HepG2 (cell line): ENCODE results near the gene MEX3A. TPM values are rescaled to one million over a fixed set of nuclear protein-coding genes. Genes with fewer than 3 reads are reported as not detected.

Experiments used
- ATAC-seq: fragments of 200-7000 bp; cut with Tn5 transposase; 3 replicates; pipeline ENCODE4 v1.9.1; 2020; ENCODE audit warnings: mild to moderate bottlenecking, moderate library complexity
- BruUV-seq: library from RNA; stranded (reverse); fragments of 400-500 nt; replicated peaks from 2 replicates; lab custom pipeline; 2021; lab: Mats Ljungman, UMichigan
- CTCF ChIA-PET: fragments of 300-600 bp; formaldehyde crosslinking; extraction: SDS; loops from one replicate; lab custom pipeline; 2021; ENCODE audit warnings: low total read pairs, inconsistent platforms, low intra/inter-chr PET ratio; lab: Yijun Ruan, JAX
- POLR2A ChIA-PET: fragments of 350-600 bp; sonication (Branson Sonifier 250); formaldehyde crosslinking; loops from one replicate; lab custom pipeline; 2020; ENCODE audit warnings: antibody characterized with exemption, inconsistent platforms; lab: Yijun Ruan, JAX
- DNase-seq: peaks from one replicate; pipeline ENCODE4 v3.0.0-alpha.2; 2015; ENCODE audit warnings: low spot score
- FAIRE-seq: peaks from 3 replicates; lab custom pipeline; 2011; peaks lifted over from hg19 to GRCh38; lab: Jason Lieb, UNC
- H2AFZ ChIP-seq: one replicate; pipeline ENCODE4 v1.6.1; 2011; ENCODE audit warnings: low read length, inconsistent platforms
- H3K27ac ChIP-seq: fragments of 300-600 bp; 3 replicates; pipeline ENCODE4 v1.8.0; 2011; ENCODE audit warnings: mixed run types, mild to moderate bottlenecking, mixed read lengths, low read length, inconsistent platforms; ENCODE audit not compliant: insufficient read depth; ENCODE audit errors: extremely low read length
- H3K27me3 ChIP-seq, 2 experiments: fragments of 200-600 bp in 1 of 2; 2 replicates in 1 of 2; 3 replicates in 1 of 2; pipeline versions ENCODE4 v1.6.0 to v1.8.0; 2011; ENCODE audit warnings: low read length in 2 of 2, mild to moderate bottlenecking in 2 of 2, moderate library complexity in 2 of 2, inconsistent platforms in 1 of 2; ENCODE audit not compliant: insufficient read depth in 2 of 2, control insufficient read depth in 1 of 2
- H3K36me3 ChIP-seq, 2 experiments: fragments of 200-600 bp in 1 of 2; replicated peaks in 1 of 2; 2 replicates in 1 of 2; 3 replicates in 1 of 2; pipeline versions ENCODE4 v1.5.1 to v1.8.0; 2011; ENCODE audit warnings: low read length in 2 of 2, inconsistent platforms in 1 of 2; ENCODE audit not compliant: insufficient read depth in 2 of 2, control insufficient read depth in 1 of 2
- H3K4me1 ChIP-seq: 2 replicates; pipeline ENCODE4 v1.5.1; 2012; ENCODE audit warnings: low read length, inconsistent platforms; ENCODE audit not compliant: insufficient read depth
- H3K4me2 ChIP-seq: 2 replicates; pipeline ENCODE4 v1.6.0; 2011; ENCODE audit warnings: low read depth, low read length, inconsistent platforms
- H3K4me3 ChIP-seq, 3 experiments: fragments of 200-600 bp in 1 of 3; sonication (generic), shearing (Covaris generic) in 1 of 3; replicated peaks in 1 of 3; 2 replicates each; pipeline ENCODE4 v1.5.1; 2011 to 2016; ENCODE audit warnings: low read length in 3 of 3, inconsistent platforms in 2 of 3, low read depth in 2 of 3, mild to moderate bottlenecking in 2 of 3, control low read depth in 1 of 3, mixed read lengths in 1 of 3; ENCODE audit not compliant: insufficient read depth in 1 of 3
- H3K79me2 ChIP-seq: one replicate; pipeline ENCODE4 v1.6.1; 2011; ENCODE audit warnings: low read length, inconsistent platforms; ENCODE audit not compliant: insufficient read depth
- H3K9ac ChIP-seq: 2 replicates; pipeline ENCODE4 v1.6.0; 2011; ENCODE audit warnings: mild to moderate bottlenecking, low read depth, low read length, inconsistent platforms; ENCODE audit not compliant: insufficient read depth
- H3K9me3 ChIP-seq: 2 replicates; pipeline ENCODE4 v1.5.1; 2012; ENCODE audit warnings: mild to moderate bottlenecking, low read length
- H4K20me1 ChIP-seq: 2 replicates; pipeline ENCODE4 v1.6.0; 2011; ENCODE audit warnings: inconsistent platforms, mild to moderate bottlenecking, low read length, moderate library complexity; ENCODE audit not compliant: insufficient read depth
- FIP1L1 ChIP-seq: fragments of 200-400 bp; formaldehyde crosslinking; IDR thresholded peaks from 2 replicates; pipeline ENCODE4 v1.6.1; 2018; ENCODE audit warnings: low read depth, mild to moderate bottlenecking, low read length, moderate library complexity, borderline replicate concordance; ENCODE audit not compliant: insufficient read depth
- GFI1 ChIP-seq: sonication (generic); formaldehyde crosslinking; IDR thresholded peaks from 2 replicates; pipeline ENCODE4 v1.5.0; 2020; ENCODE audit warnings: missing genetic modification reagents, mild to moderate bottlenecking, borderline replicate concordance
- HMGA1 ChIP-seq: sonication (generic); formaldehyde crosslinking; conservative IDR thresholded peaks from 2 replicates; pipeline ENCODE4 v1.4.0; 2020; ENCODE audit warnings: missing genetic modification reagents
- ZNF430 ChIP-seq: sonication (generic); formaldehyde crosslinking; IDR thresholded peaks from 2 replicates; pipeline ENCODE4 v1.9.0; 2021; ENCODE audit warnings: mild to moderate bottlenecking, missing genetic modification reagents
- ZNF615 ChIP-seq: sonication (generic); formaldehyde crosslinking; IDR thresholded peaks from 2 replicates; pipeline ENCODE4 v1.5.0; 2020; ENCODE audit warnings: mild to moderate bottlenecking, missing genetic modification reagents, borderline replicate concordance
- WGBS: methylation state at CpG from one replicate; pipeline ENCODE4 v1.1.6; 2017; ENCODE audit warnings: low lambda C conversion rate; 5-methylcytosine and 5-hydroxymethylcytosine counted together
- in situ Hi-C: cut with HindIII; loops from 2 replicates; pipeline ENCODE4 v1.10.0; 2017; ENCODE audit warnings: low pct_unique_long_range_greater_than_20kb; ENCODE audit not compliant: extremely low pct_ligation_motif_present
- intact Hi-C: fragments of 100-400 bp; cut with micrococcal nuclease; formaldehyde crosslinking; loops from one replicate; pipeline ENCODE4 v1.10.0; 2022; ENCODE audit not compliant: unreplicated experiment
- polyA plus RNA-seq, 8 experiments: library from polyadenylated mRNA; depleted of rRNA in 3 of 8; stranded (reverse) in 7 of 8; unstranded in 1 of 8; fragments of >200 nt; fragmentation: Illumina TruSeq in 4 of 8; extraction: Trizol in 4 of 8; gene quantifications; 2 replicates each; pipeline versions ENCODE4 v1.2.1 to v1.2.3, GENCODE V29; 2011 to 2016; ENCODE audit warnings: low read depth in 4 of 8, missing spikeins in 1 of 8, mixed read lengths in 1 of 8; ENCODE audit not compliant: insufficient read depth in 1 of 8
- total RNA-seq, 5 experiments: library from RNA; depleted of rRNA; stranded (reverse); fragments of >200 nt; fragmentation: Illumina TruSeq; extraction: Trizol; gene quantifications; 2 replicates each; pipeline ENCODE4 v1.2.3, GENCODE V29; 2016; ENCODE audit warnings: low read depth in 1 of 5
- TF ChIP-seq, protein P1 (sequence below): IDR thresholded peaks from 2 replicates; pipeline ENCODE4 v1.6.1; 2018; ENCODE audit warnings: missing genetic modification reagents
- TF ChIP-seq, protein P2 (sequence below), 2 experiments: fragments of 450-650 bp in 1 of 2; sonication (generic) in 1 of 2; formaldehyde crosslinking in 1 of 2; IDR thresholded peaks; 2 replicates each; pipeline versions ENCODE4 v1.6.1 to v1.8.0; 2016 to 2022; ENCODE audit warnings: antibody characterized with exemption in 1 of 2, mild to moderate bottlenecking in 1 of 2, missing genetic modification reagents in 1 of 2
- TF ChIP-seq, protein P3 (sequence below): sonication (generic); formaldehyde crosslinking; IDR thresholded peaks from 2 replicates; pipeline ENCODE4 v1.4.0; 2020; ENCODE audit warnings: missing genetic modification reagents, borderline replicate concordance

The MEX3A gene
- total and polyA plus RNA-seq, 2 of the 13 experiments (the other 11 are each of a cell fraction or from before 2014, with no cell fraction given), result 7.6 to 9.1 TPM

DNA sequence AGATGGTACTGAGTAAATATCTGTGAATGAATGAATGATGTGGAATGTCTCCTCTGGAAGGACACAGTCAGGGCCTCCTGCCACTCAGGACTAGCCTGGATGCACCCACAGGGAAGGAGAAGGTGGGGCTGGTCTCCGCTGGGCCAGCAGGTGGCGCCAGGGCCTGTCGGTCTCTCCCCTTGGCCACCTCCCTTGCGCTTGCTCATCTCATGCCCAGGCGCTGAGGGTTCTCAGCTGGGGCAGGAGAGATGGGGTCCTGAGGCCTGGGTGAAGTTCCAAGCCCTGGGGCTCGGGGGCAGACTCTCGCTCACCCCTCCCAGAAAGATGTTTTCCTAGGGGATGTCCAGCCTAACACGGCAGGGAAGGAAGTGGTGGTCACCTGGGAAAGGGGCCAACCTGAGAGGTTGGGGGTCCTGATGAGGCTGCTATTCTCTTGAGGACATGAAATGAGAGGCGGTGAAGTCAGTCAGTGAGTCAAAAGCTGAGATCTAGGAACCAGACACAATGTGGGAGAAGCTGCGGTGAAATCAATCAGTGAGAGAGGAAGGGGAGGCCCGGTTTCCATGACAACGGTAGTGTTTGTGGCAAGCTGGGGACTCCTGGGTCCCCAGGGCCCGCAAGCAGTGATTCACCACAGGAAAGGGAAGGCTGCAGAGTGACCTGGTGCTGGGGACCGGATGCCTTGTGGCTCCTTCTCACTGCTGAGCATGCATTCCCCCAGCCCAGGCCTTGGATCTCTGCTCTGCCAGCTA, 14.6 kb upstream of the MEX3A start:
- in situ Hi-C loops (loop anchor here (5.0 kb wide), 1 partner anchor 35 kb away; no protein-coding TSS in a partner anchor), intact Hi-C loops (loop anchor here (1.0 kb wide), 1 partner anchor 33 kb away; no protein-coding TSS in a partner anchor)
- H3K9ac ChIP-seq, result no peak overlapping the region
- BruUV-seq, result no TSS peak
- H4K20me1 ChIP-seq, result no peaks in the 10 kb centered on the region
- no peaks in the 10 kb centered on the region for H3K27me3 ChIP-seq
- no peak overlapping the region for H2AFZ ChIP-seq
- H3K9me3 ChIP-seq, result no peaks in the 10 kb centered on the region
- FAIRE-seq (peak; percentile 67), ATAC-seq (peak; percentile 97), DNase-seq (peak; percentile 65)
- ChIA-PET CTCF (interaction anchor here (0.6 to 5.0 kb wide), 2 partner anchors 34 to 129 kb away, joined by 4 to 92 read pairs; no protein-coding TSS in a partner anchor), POLR2A (interaction anchor here (1.0 to 11.0 kb wide), 8 partner anchors 8 to 360 kb away, joined by 3 to 113 read pairs (median 4); no protein-coding TSS in a partner anchor)
- H3K36me3 ChIP-seq, result peaks cover 2% of the 10 kb centered on the region in 2 experiments; a peak in 1 of 5 replicates
- 63% methylated on average over 9 of the region's 14 CpGs for WGBS
- no peak overlapping the region for H3K4me3 ChIP-seq
- no peaks in the 10 kb centered on the region for H3K79me2 ChIP-seq
- H3K27ac ChIP-seq, result no peak overlapping the region
- peak overlapping the region; percentile 22; the same call in 1 of the 2 replicates for H3K4me2 ChIP-seq
- H3K4me1 ChIP-seq, result peaks cover 69% of the 10 kb centered on the region
- TF ChIP-seq HMGA1, result no peak
- no peak for TF ChIP-seq FIP1L1
- TF ChIP-seq, protein P1, sequence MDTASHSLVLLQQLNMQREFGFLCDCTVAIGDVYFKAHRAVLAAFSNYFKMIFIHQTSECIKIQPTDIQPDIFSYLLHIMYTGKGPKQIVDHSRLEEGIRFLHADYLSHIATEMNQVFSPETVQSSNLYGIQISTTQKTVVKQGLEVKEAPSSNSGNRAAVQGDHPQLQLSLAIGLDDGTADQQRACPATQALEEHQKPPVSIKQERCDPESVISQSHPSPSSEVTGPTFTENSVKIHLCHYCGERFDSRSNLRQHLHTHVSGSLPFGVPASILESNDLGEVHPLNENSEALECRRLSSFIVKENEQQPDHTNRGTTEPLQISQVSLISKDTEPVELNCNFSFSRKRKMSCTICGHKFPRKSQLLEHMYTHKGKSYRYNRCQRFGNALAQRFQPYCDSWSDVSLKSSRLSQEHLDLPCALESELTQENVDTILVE (CRISPR knock-in tag), result peak; percentile 74; the same call in 1 of the 2 replicates
- TF ChIP-seq, protein P2, sequence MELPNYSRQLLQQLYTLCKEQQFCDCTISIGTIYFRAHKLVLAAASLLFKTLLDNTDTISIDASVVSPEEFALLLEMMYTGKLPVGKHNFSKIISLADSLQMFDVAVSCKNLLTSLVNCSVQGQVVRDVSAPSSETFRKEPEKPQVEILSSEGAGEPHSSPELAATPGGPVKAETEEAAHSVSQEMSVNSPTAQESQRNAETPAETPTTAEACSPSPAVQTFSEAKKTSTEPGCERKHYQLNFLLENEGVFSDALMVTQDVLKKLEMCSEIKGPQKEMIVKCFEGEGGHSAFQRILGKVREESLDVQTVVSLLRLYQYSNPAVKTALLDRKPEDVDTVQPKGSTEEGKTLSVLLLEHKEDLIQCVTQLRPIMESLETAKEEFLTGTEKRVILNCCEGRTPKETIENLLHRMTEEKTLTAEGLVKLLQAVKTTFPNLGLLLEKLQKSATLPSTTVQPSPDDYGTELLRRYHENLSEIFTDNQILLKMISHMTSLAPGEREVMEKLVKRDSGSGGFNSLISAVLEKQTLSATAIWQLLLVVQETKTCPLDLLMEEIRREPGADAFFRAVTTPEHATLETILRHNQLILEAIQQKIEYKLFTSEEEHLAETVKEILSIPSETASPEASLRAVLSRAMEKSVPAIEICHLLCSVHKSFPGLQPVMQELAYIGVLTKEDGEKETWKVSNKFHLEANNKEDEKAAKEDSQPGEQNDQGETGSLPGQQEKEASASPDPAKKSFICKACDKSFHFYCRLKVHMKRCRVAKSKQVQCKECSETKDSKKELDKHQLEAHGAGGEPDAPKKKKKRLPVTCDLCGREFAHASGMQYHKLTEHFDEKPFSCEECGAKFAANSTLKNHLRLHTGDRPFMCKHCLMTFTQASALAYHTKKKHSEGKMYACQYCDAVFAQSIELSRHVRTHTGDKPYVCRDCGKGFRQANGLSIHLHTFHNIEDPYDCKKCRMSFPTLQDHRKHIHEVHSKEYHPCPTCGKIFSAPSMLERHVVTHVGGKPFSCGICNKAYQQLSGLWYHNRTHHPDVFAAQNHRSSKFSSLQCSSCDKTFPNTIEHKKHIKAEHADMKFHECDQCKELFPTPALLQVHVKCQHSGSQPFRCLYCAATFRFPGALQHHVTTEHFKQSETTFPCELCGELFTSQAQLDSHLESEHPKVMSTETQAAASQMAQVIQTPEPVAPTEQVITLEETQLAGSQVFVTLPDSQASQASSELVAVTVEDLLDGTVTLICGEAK (IDR thresholded peaks at IDR 0.05), result no peak
- TF ChIP-seq, protein P2 (CRISPR knock-in tag; IDR thresholded peaks at IDR 0.05), result no peak
- TF ChIP-seq, protein P3, sequence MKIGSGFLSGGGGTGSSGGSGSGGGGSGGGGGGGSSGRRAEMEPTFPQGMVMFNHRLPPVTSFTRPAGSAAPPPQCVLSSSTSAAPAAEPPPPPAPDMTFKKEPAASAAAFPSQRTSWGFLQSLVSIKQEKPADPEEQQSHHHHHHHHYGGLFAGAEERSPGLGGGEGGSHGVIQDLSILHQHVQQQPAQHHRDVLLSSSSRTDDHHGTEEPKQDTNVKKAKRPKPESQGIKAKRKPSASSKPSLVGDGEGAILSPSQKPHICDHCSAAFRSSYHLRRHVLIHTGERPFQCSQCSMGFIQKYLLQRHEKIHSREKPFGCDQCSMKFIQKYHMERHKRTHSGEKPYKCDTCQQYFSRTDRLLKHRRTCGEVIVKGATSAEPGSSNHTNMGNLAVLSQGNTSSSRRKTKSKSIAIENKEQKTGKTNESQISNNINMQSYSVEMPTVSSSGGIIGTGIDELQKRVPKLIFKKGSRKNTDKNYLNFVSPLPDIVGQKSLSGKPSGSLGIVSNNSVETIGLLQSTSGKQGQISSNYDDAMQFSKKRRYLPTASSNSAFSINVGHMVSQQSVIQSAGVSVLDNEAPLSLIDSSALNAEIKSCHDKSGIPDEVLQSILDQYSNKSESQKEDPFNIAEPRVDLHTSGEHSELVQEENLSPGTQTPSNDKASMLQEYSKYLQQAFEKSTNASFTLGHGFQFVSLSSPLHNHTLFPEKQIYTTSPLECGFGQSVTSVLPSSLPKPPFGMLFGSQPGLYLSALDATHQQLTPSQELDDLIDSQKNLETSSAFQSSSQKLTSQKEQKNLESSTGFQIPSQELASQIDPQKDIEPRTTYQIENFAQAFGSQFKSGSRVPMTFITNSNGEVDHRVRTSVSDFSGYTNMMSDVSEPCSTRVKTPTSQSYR (CRISPR knock-in tag), result no peak; the same call in 1 of the 2 replicates
- TF ChIP-seq GFI1 (CRISPR knock-in tag), result no peak
- TF ChIP-seq ZNF615 (CRISPR knock-in tag), result no peak
- TF ChIP-seq ZNF430 (CRISPR knock-in tag), result no peak
